Gastrocnemius medialis (tissue), 4 donors: ENCODE results near the gene ABCB8. TPM values are rescaled to one million over a fixed set of nuclear protein-coding genes. Genes with fewer than 3 reads are reported as not detected.
A peak's percentile ranks its signal among the peaks of the same experiment; 100 is the strongest.

Experiments
- ATAC-seq, 2 donors: fragments of 150-250 bp; one replicate each; pipeline ENCODE4 v1.9.1; 2016
- DNase-seq, 2 donors: peaks; one replicate each; pipeline ENCODE4 v3.0.0-alpha.2; 2019
- H3K27ac ChIP-seq, 4 donors: fragments of 200-600 bp; sonication (generic); 1 replicate in 1 of 4; 2 replicates in 3 of 4; pipeline ENCODE4 v1.5.1; 2016 to 2018; ENCODE audit warnings: mild to moderate bottlenecking in 2 of 4, moderate library complexity in 1 of 4
- H3K27me3 ChIP-seq, 3 donors: fragments of 200-600 bp; sonication (generic) in 2 of 3; 1 replicate in 1 of 3; 2 replicates in 2 of 3; pipeline versions ENCODE4 v1.5.1 to v1.6.0; 2016 to 2019; ENCODE audit warnings: mild to moderate bottlenecking in 1 of 3, moderate library complexity in 1 of 3
- H3K36me3 ChIP-seq, 2 donors: fragments of 200-600 bp; sonication (generic) in 1 of 2; one replicate each; pipeline ENCODE4 v1.5.1; 2017 to 2018
- H3K4me1 ChIP-seq, 2 donors: fragments of 200-600 bp; sonication (generic) in 1 of 2; one replicate each; pipeline ENCODE4 v1.5.1; 2016 to 2017; ENCODE audit warnings: mild to moderate bottlenecking in 2 of 2
- H3K4me3 ChIP-seq, 4 donors: fragments of 200-600 bp; sonication (generic) in 3 of 4; 1 replicate in 1 of 4; 2 replicates in 3 of 4; pipeline ENCODE4 v1.5.1; 2016 to 2019; ENCODE audit warnings: mild to moderate bottlenecking in 2 of 4
- H3K9me3 ChIP-seq, 3 donors: fragments of 200-600 bp; sonication (generic) in 2 of 3; 1 replicate in 1 of 3; 2 replicates in 2 of 3; pipeline ENCODE4 v1.5.1; 2016 to 2019
- POLR2A ChIP-seq, 2 donors: fragments of 450-650 bp; IDR thresholded peaks; one replicate each; pipeline ENCODE4 v1.6.1; 2017; ENCODE audit warnings: antibody characterized with exemption in 2 of 2, mild to moderate bottlenecking in 2 of 2, moderate library complexity in 2 of 2
- in situ Hi-C, 4 donors: fragments of 200-750 bp; cut with MboI; loops; one replicate each; pipeline versions ENCODE4 v1.15.0 to v1.8.0; 2017; ENCODE audit warnings: low sequenced_read_pairs in 4 of 4
- intact Hi-C: fragments of 100-400 bp; cut with DNase I; formaldehyde crosslinking; loops from one replicate; pipeline ENCODE4 v1.15.1; 2023; ENCODE audit warnings: low total_unique reads
- total RNA-seq, 4 donors: library from RNA; depleted of rRNA; stranded (reverse); fragments of >200 nt; gene quantifications; one replicate each; pipeline versions ENCODE4 v1.1.0 to v1.2.3, GENCODE V29; 2016
- TF ChIP-seq, protein P1 (sequence below), 5 experiments: fragments of 450-650 bp in 3 of 5; fragments of 200-600 bp in 2 of 5; sonication (generic) in 2 of 5; IDR thresholded peaks in 4 of 5; conservative IDR thresholded peaks in 1 of 5; 1 replicate in 4 of 5; 2 replicates in 1 of 5; pipeline ENCODE4 v1.5.1; 2016 to 2019; ENCODE audit warnings: antibody characterized with exemption in 5 of 5, mild to moderate bottlenecking in 3 of 5, moderate library complexity in 3 of 5

Gene ABCB8
- total RNA-seq, 4 donors from 2014 or later: 10.4 to 25.7 (median 16.2) TPM

DNA sequence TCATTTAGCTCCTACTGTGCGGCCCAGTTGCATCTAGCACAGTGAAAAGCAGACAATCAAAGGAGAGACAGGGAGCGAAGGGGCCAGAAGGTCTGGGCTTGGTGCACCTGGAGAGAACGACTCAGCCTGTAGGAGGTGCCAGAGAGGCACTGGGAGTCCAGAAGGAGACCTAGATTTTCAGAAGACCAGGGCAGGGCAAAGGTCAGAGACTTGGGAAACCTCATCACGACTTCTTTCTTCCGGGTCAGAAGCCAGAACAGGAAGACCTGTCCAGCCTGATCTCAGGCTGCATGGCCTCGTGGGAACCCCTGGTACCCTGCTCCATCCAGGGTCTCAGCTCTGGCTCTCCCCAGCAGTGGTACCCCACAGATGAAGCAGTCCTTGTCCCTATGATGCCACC, 63.2 kb downstream of the ABCB8 start:
- Histone ChIP-seq H3K9me3 (no peaks in the 10 kb centered on the region), H3K4me3 (no peak overlapping the region), H3K4me1 (peaks cover 29 to 31% of the 10 kb centered on the region in 2 donors), H3K27me3 (no peaks in the 10 kb centered on the region), H3K36me3 (peaks cover 0 to 4% of the 10 kb centered on the region in 2 donors), H3K27ac (no peak overlapping the region)
- DNase-seq (no peak), ATAC-seq (no peak)
- in situ Hi-C loops: no loop called here
- TF ChIP-seq POLR2A (IDR thresholded peaks at IDR 0.05): no peak
- TF ChIP-seq, protein P1, sequence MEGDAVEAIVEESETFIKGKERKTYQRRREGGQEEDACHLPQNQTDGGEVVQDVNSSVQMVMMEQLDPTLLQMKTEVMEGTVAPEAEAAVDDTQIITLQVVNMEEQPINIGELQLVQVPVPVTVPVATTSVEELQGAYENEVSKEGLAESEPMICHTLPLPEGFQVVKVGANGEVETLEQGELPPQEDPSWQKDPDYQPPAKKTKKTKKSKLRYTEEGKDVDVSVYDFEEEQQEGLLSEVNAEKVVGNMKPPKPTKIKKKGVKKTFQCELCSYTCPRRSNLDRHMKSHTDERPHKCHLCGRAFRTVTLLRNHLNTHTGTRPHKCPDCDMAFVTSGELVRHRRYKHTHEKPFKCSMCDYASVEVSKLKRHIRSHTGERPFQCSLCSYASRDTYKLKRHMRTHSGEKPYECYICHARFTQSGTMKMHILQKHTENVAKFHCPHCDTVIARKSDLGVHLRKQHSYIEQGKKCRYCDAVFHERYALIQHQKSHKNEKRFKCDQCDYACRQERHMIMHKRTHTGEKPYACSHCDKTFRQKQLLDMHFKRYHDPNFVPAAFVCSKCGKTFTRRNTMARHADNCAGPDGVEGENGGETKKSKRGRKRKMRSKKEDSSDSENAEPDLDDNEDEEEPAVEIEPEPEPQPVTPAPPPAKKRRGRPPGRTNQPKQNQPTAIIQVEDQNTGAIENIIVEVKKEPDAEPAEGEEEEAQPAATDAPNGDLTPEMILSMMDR (IDR thresholded peaks at IDR 0.05 in 4 of 5, conservative IDR thresholded peaks at IDR 0.05 in 1 of 5): peak in 2 of 5 experiments; percentile 26 to 36
- intact Hi-C loops: no loop called here

DNA sequence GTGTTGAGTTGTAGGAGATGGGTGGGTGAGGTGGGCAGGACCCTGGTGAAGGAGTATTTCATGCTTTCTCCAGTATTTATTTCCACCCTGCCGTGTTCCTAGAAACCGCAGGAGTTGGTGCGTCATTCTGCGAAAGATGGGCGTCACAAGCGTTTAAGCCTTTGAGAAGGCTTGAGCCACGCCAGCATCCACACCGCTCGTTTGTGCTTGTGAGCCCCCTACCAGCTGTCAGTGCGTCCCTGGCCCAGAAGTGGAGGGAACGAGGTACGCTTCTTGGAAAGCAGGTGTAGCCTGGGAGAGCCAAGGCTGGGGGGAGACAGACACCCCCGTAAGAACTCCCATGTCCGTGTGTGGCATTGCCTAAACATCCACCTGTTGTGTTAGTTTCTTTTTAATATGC, 63.7 kb downstream of the ABCB8 start:
- TF ChIP-seq POLR2A (IDR thresholded peaks at IDR 0.05): no peak
- TF ChIP-seq, protein P1 (IDR thresholded peaks at IDR 0.05 in 4 of 5, conservative IDR thresholded peaks at IDR 0.05 in 1 of 5): no peak
- no peak for ATAC-seq
- Histone ChIP-seq H3K27me3 (no peaks in the 10 kb centered on the region), H3K4me1 (peaks cover 29 to 31% of the 10 kb centered on the region in 2 donors), H3K9me3 (no peaks in the 10 kb centered on the region), H3K27ac (no peak overlapping the region), H3K36me3 (peaks cover 0 to 4% of the 10 kb centered on the region in 2 donors), H3K4me3 (no peak overlapping the region)
- in situ Hi-C loops: no loop called here
- intact Hi-C loops: no loop called here
- no peak for DNase-seq

DNA sequence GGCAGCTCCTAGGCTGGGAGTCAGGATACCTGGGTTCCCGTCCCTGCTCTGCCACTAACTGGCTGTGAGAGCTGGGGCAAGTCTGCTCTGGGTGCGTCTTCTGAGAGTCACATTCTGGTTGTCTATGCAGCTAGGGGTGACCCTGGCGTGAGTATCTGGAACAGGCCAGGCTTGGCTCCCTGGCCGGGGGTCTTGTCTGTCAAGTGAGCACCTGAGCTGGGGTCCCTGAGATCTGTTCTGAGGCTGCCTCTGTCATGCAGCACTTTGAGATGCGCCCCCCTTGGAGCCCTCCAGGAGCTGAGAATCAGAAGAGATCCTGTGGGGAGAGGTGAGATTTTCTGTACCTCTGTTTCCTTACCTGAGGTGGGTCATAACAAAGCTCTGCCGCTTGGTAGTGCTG, 65.5 kb downstream of the ABCB8 start:
- no peaks in the 10 kb centered on the region for H3K9me3 ChIP-seq
- in situ Hi-C loops: no loop called here
- intact Hi-C loops: no loop called here
- no peak overlapping the region for H3K27ac ChIP-seq
- no peak for DNase-seq
- no peak for TF ChIP-seq POLR2A (IDR thresholded peaks at IDR 0.05)
- TF ChIP-seq, protein P1 (IDR thresholded peaks at IDR 0.05 in 4 of 5, conservative IDR thresholded peaks at IDR 0.05 in 1 of 5): no peak
- H3K36me3 ChIP-seq: peaks cover 0 to 4% of the 10 kb centered on the region in 2 donors
- no peak for ATAC-seq
- H3K4me1 ChIP-seq: peaks cover 18 to 19% of the 10 kb centered on the region in 2 donors
- H3K4me3 ChIP-seq: no peak overlapping the region
- no peaks in the 10 kb centered on the region for H3K27me3 ChIP-seq

DNA sequence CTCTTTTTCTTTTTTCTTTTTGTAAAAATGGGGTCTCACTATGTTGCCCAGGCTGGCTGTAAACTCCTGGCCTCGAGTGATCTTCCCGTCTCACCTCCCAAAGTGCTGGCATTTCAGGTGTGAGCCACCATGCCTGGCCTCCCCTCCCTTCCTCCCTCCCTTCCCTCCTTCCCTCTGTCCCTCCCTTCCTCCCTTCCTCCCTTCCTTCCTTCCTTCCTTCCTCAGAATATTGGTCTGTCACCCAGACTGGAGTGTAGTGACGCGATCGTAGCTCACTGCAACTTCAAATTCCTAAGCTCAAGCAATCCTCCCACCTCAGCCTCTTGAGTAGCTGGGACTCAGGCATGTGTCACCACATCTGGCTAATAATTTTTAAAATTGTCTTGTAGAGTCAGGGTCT, 66.4 kb downstream of the ABCB8 start:
- Histone ChIP-seq H3K36me3 (peaks cover 0 to 4% of the 10 kb centered on the region in 2 donors), H3K4me1 (peaks cover 9 to 13% of the 10 kb centered on the region in 2 donors), H3K27me3 (no peaks in the 10 kb centered on the region), H3K9me3 (no peaks in the 10 kb centered on the region), H3K4me3 (no peak overlapping the region), H3K27ac (no peak overlapping the region)
- intact Hi-C loops (no loop called here), in situ Hi-C loops (no loop called here)
- ATAC-seq: no peak
- TF ChIP-seq, protein P1 (IDR thresholded peaks at IDR 0.05 in 4 of 5, conservative IDR thresholded peaks at IDR 0.05 in 1 of 5): no peak
- no peak for TF ChIP-seq POLR2A (IDR thresholded peaks at IDR 0.05)
- no peak for DNase-seq
